IPS-18c (cell line): ENCODE results near the gene FEM1B.

ENCODE experiments used
- H3K4me3 ChIP-seq: 2 replicates; pipeline ENCODE4 v1.7.0; 2013; ENCODE audit warnings: low read depth, mild to moderate bottlenecking, low read length, moderate library complexity; ENCODE audit not compliant: insufficient read depth
- H3K9me3 ChIP-seq: one replicate; pipeline ENCODE4 v1.6.1; 2013; ENCODE audit warnings: mild to moderate bottlenecking, low read length, moderate library complexity; ENCODE audit not compliant: control insufficient read depth, insufficient read depth

The FEM1B gene

GRCh38 chr15:68277131-68277602 lies 378 bp upstream of the FEM1B start:
- Histone ChIP-seq H3K4me3 (peak overlapping the region; percentile 95), H3K9me3 (no peaks in the 10 kb centered on the region)

- H3K9me3 ChIP-seq: no peaks in the 10 kb centered on the region
- H3K4me3 ChIP-seq: peak overlapping the region; percentile 95
Measured at GRCh38 chr15:68278345-68278594, 725 bp downstream of the FEM1B start.

GRCh38 chr15:68278595-68279405 lies 1.3 kb downstream of the FEM1B start:
- H3K4me3 ChIP-seq: peak overlapping the region; percentile 95
- H3K9me3 ChIP-seq: no peaks in the 10 kb centered on the region

- Histone ChIP-seq H3K9me3 (no peaks in the 10 kb centered on the region), H3K4me3 (peak overlapping the region; percentile 29)
Measured at GRCh38 chr15:68279779-68280753, 2.5 kb downstream of the FEM1B start.

GRCh38 chr15:68281008-68281407 lies 3.5 kb downstream of the FEM1B start:
- Histone ChIP-seq H3K9me3 (no peaks in the 10 kb centered on the region), H3K4me3 (no peak overlapping the region)

- H3K4me3 ChIP-seq: no peak overlapping the region
- no peaks in the 10 kb centered on the region for H3K9me3 ChIP-seq
Measured at GRCh38 chr15:68283401-68283800, 5.9 kb downstream of the FEM1B start.

- Histone ChIP-seq H3K4me3 (no peak overlapping the region), H3K9me3 (no peaks in the 10 kb centered on the region)
Measured at GRCh38 chr15:68284616-68285258, 7.2 kb downstream of the FEM1B start.

- H3K4me3 ChIP-seq: no peak overlapping the region
- H3K9me3 ChIP-seq: no peaks in the 10 kb centered on the region
Measured at GRCh38 chr15:68285259-68285980, 7.9 kb downstream of the FEM1B start.

- Histone ChIP-seq H3K9me3 (no peaks in the 10 kb centered on the region), H3K4me3 (no peak overlapping the region)
Measured at GRCh38 chr15:68286256-68286655, 8.7 kb downstream of the FEM1B start.

GRCh38 chr15:68289057-68289456 lies 11.5 kb downstream of the FEM1B start:
- Histone ChIP-seq H3K4me3 (no peak overlapping the region), H3K9me3 (no peaks in the 10 kb centered on the region)

- no peaks in the 10 kb centered on the region for H3K9me3 ChIP-seq
- H3K4me3 ChIP-seq: peak overlapping the region; percentile 4; the same call in 1 of the 2 replicates
Measured at GRCh38 chr15:68289621-68290352, 12.2 kb downstream of the FEM1B start.

GRCh38 chr15:68290715-68291114 lies 13.2 kb downstream of the FEM1B start:
- H3K4me3 ChIP-seq: no peak overlapping the region
- no peaks in the 10 kb centered on the region for H3K9me3 ChIP-seq

GRCh38 chr15:68292157-68292781 lies 14.7 kb downstream of the FEM1B start:
- Histone ChIP-seq H3K9me3 (no peaks in the 10 kb centered on the region), H3K4me3 (no peak overlapping the region)

- Histone ChIP-seq H3K4me3 (no peak overlapping the region), H3K9me3 (no peaks in the 10 kb centered on the region)
Measured at GRCh38 chr15:68292967-68293366, 15.4 kb downstream of the FEM1B start.

- Histone ChIP-seq H3K9me3 (no peaks in the 10 kb centered on the region), H3K4me3 (no peak overlapping the region)
Measured at GRCh38 chr15:68295014-68295805, 17.7 kb downstream of the FEM1B start.
